ENCODE measurements around the gene LGALS3BP.

- no peak for TF ChIP-seq CTCF (IDR thresholded peaks at IDR 0.05)
- TF ChIP-seq POLR2A (IDR thresholded peaks at IDR 0.05): no peak
- peak; percentile 89 to 98 (median 98) for TF ChIP-seq POLR2AphosphoS5 (IDR thresholded peaks at IDR 0.05)
Observed at GRCh38 chr17:78925234-78925633, 54.5 kb downstream of the LGALS3BP start, which contains the start of gene TIMP2.

Measured in sigmoid colon (tissue), 4 donors.